ENCODE measurements around the gene HLA-A.

The HLA-A gene

GRCh38 chr6:29935273-29935955, 6.9 kb upstream of the HLA-A start:
- DNase-seq (ENCODE audit: low read depth in 2 of 2) = no peak

GRCh38 chr6:29938746-29939508, 3.4 kb upstream of the HLA-A start:
- DNase-seq (ENCODE audit: low read depth in 2 of 2) = no peak

DNA sequence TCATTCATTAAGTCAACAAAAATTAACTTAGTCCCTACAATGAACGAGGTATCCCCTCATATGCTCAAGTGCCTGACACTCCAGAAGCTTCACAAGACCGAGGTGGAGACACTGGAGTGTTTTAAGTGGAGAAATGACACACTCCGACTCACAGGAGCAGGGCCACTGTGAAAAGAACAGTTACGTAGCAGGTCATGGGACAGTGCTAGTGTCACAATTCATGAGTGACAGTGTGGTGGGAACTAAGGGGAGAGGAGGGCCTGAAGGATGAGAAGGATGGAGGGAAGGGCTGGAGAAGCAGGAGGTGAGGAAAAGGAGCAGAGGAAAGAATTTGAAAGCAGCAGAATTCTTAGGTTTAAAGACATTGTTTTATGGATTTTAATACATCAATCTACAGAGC, 1.3 kb upstream of the HLA-A start:
- DNase-seq (ENCODE audit: low read depth in 2 of 2) = no peak

GRCh38 chr6:29941471-29941870, 861 bp upstream of the HLA-A start:
- DNase-seq (ENCODE audit: low read depth in 2 of 2) = no peak

DNA sequence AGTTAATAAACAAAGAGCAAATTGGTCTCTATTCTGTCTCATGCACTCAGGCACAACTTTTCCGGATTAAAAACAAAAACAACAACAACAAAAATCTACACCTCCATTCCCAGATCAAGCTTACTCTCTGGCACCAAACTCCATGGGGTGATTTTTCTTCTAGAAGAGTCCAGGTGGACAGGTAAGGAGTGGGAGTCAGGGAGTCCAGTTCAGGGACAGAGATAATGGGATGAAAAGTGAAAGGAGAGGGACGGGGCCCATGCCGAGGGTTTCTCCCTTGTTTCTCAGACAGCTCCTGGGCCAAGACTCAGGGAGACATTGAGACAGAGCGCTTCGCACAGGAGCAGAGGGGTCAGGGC, 437 bp upstream of the HLA-A start:
- DNase-seq (ENCODE audit: low read depth in 2 of 2) = no peak

DNA sequence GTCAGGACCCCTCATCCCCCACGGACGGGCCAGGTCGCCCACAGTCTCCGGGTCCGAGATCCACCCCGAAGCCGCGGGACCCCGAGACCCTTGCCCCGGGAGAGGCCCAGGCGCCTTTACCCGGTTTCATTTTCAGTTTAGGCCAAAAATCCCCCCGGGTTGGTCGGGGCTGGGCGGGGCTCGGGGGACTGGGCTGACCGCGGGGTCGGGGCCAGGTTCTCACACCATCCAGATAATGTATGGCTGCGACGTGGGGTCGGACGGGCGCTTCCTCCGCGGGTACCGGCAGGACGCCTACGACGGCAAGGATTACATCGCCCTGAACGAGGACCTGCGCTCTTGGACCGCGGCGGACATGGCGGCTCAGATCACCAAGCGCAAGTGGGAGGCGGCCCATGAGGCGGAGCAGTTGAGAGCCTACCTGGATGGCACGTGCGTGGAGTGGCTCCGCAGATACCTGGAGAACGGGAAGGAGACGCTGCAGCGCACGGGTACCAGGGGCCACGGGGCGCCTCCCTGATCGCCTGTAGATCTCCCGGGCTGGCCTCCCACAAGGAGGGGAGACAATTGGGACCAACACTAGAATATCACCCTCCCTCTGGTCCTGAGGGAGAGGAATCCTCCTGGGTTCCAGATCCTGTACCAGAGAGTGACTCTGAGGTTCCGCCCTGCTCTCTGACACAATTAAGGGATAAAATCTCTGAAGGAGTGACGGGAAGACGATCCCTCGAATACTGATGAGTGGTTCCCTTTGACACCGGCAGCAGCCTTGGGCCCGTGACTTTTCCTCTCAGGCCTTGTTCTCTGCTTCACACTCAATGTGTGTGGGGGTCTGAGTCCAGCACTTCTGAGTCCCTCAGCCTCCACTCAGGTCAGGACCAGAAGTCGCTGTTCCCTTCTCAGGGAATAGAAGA, 978 bp downstream of the HLA-A start:
- no peak for DNase-seq (ENCODE audit: low read depth in 2 of 2)

GRCh38 chr6:29945281-29945820, 3.0 kb downstream of the HLA-A start:
- DNase-seq (ENCODE audit: low read depth in 2 of 2) = no peak

- no peak for DNase-seq (ENCODE audit: low read depth in 2 of 2)
These were observed 4.1 kb downstream of the HLA-A start for GRCh38 chr6:29946223-29947076.

DNA sequence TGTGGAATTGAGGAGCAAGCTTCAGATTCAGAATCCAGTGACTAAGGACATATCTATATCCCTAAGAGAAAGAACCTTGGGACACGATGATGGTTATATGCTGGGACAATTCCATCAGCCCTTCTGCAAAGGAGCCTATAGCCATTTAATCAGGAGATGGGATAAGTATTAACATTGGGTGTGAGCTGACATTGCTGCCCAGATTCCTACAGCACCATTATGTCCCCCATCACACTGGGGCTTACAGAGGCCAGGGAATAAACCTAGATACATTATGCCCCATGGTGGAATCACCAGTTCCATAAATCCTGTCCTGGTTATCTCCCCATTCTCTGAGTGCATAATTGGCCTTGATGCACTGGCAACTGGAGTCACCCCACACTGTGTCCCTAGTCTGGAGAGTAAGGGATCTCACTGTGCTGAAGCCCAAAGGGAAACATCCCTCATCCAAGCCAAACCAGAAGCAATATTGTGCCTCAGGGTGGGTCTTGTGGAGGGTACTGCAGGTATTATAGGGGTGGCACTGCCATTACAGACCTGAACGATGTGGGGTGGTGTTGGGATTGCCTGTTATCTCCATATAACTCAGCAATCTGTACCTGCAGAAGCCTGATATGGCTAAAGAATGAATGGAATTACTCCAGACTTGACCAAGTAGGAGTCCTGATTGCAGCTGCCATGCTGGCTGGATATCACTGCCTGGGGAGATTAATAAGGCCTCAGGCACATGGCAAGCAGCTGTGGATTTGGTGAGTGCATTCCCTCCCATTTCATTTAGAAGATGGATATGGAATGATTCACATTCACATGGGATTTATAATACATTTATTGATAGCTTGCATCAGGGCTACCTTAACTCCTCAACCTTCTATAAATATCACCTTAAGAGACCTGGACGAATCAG, 5.0 kb downstream of the HLA-A start:
- no peak for DNase-seq (ENCODE audit: low read depth in 2 of 2)

- no peak for DNase-seq (ENCODE audit: low read depth in 2 of 2)
These were observed 5.9 kb downstream of the HLA-A start for GRCh38 chr6:29948277-29948676.

DNA sequence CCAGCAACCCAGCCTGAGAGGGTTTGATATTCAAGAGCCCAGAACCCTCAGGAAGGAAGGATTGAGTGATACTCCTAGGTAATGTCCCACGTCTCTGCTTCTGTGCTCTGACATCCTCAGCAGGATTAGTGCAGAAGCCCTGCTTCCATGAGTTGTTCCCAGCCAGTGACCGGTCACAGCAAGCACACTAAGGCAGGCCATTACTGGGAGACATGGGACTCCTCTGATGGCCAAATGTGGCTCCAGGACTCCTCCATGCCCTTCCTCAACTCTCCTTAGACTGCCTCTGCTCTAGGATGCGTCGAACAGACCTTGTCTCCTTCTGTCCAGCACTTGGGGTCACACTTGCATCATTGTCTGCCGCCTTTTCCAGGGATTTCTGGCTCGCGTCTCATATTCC, 7.6 kb downstream of the HLA-A start:
- no peak for DNase-seq (ENCODE audit: low read depth in 2 of 2)

GRCh38 chr6:29951882-29952281, 9.6 kb downstream of the HLA-A start:
- no peak for DNase-seq (ENCODE audit: low read depth in 2 of 2)

DNA sequence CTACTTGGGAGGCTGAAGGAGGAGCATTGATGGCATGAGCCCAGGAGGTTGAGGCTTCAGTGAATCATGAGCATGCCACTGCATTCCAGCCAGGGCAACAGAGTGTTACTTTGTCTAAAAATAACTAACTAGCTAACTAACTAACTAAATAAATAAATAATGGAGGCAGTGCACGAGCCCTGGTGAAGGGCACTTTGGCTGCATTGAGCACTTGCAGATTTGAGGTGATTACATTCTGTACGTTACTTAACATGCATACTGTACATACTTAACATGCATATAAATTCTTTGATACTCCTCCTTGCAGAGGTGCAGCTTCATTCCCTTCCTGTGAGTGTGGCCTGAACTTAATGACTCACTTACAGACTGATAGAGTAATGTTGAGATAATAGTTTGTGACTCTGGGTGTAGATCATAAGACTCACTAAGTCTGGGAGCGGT, 10.7 kb downstream of the HLA-A start:
- no peak for DNase-seq (ENCODE audit: low read depth in 2 of 2)

DNA sequence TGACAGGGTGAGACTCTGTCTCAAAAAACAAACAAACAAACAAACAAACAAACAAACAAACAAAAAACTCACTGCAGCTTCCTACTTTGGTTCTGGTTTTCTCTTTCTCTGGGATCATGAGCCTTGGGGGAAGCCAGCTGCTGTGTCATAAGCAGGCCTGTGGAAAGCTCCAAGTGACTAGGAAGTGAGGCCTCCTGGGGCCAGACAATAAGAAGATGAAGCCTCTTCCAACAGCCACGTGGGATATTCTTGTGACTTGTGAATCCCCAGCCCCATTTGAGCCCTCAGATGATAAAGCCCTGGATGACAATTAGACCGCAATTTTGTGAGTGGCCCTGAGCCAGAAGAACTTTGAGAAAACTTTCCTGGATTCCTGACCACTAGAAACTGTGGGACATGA, 11.4 kb downstream of the HLA-A start:
- no peak for DNase-seq (ENCODE audit: low read depth in 2 of 2)

DNA sequence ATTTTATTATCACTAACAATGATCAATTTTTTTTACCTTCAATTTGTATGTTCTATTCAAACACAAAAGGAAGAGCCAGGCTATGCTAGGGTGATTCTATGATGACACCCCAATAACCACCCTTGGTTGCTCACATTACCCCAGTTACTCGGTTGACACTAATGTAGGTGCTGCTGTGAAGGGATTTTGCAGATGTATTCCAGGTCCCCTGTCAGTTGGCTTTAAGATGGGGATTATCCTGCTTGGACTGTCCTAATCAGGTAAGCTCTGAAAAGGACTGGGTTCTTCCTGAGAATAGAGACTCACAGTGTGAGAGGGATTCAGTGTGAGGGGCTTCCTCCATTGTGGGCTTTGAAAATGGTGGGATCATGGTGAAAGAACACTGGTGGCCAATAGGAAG, 11.9 kb downstream of the HLA-A start:
- DNase-seq (ENCODE audit: low read depth in 2 of 2) = no peak

- no peak for DNase-seq (ENCODE audit: low read depth in 2 of 2)
These were observed 13.5 kb downstream of the HLA-A start for GRCh38 chr6:29955783-29956182.

DNA sequence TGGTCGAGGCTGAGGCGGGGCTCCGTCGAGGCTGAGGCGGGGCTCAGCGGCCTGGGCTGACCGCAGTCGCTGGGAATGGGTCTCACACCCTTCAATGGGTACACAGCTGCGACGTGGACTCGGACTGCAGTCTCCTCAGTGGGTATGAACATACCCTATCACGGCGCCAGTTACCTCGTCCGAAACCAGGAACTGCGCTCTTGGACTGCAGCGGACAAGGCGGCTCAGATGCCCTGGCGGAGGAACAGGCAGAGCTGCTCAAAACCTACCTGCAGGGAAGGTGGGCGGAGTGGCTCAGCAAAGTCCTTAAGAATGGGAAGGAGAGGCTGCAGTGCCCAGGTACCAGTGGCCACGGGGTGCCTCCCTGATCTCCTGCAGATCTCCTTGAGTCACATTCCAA, 14.2 kb downstream of the HLA-A start:
- no peak for DNase-seq (ENCODE audit: low read depth in 2 of 2)

- DNase-seq (ENCODE audit: low read depth in 2 of 2) = no peak
These were observed 15.7 kb downstream of the HLA-A start for GRCh38 chr6:29958046-29958445.

DNA sequence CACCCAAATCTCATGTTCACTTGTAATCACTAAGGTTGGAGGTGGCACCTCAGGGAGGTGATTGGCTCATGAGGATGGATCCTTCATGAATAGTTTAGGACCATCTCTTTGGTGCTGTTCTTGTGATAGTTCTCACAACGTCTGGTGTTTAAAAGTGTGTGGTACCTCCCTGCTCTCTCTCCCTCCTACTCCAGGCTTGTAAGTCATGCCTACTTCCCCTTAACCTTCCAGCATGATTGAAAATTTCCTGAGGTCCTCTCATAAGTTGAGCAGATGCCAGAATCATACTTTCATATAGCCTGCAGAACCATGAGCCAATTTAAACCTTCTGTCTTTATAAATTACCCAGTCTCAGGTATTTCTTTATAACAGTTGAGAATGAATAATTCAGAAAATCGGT, 16.6 kb downstream of the HLA-A start:
- no peak for DNase-seq (ENCODE audit: low read depth in 2 of 2)

GRCh38 chr6:29959467-29959866, 17.1 kb downstream of the HLA-A start:
- DNase-seq (ENCODE audit: low read depth in 2 of 2) = no peak
